BLaER1 (cell line): ENCODE data around the gene SRMS.

Source experiments
- H3K27ac ChIP-seq: shearing (Covaris generic); formaldehyde crosslinking; 2 replicates; pipeline ENCODE4 v1.8.1; 2022
- H3K27me3 ChIP-seq: shearing (Covaris generic); formaldehyde crosslinking; 2 replicates; pipeline ENCODE4 v1.8.1; 2022
- H3K36me3 ChIP-seq: shearing (Covaris generic); formaldehyde crosslinking; 2 replicates; pipeline ENCODE4 v1.8.1; 2022
- H3K4me1 ChIP-seq: shearing (Covaris generic); formaldehyde crosslinking; 2 replicates; pipeline ENCODE4 v1.8.1; 2022
- H3K4me2 ChIP-seq: shearing (Covaris generic); formaldehyde crosslinking; 2 replicates; pipeline ENCODE4 v1.8.1; 2022
- H3K4me3 ChIP-seq: shearing (Covaris generic); formaldehyde crosslinking; 2 replicates; pipeline ENCODE4 v1.8.1; 2022
- H3K9ac ChIP-seq: shearing (Covaris generic); formaldehyde crosslinking; 2 replicates; pipeline ENCODE4 v1.8.1; 2022
- H3K9me3 ChIP-seq: shearing (Covaris generic); formaldehyde crosslinking; 2 replicates; pipeline ENCODE4 v1.8.1; 2022
- H4K20me1 ChIP-seq: shearing (Covaris generic); formaldehyde crosslinking; 2 replicates; pipeline ENCODE4 v1.8.1; 2022
- Cebpa-rat ChIP-seq: shearing (Covaris generic); IDR thresholded peaks from 2 replicates; pipeline ENCODE4 v1.8.1; 2022

Gene SRMS

GRCh38 chr20:63589261-63590217, 42.0 kb upstream of the SRMS start:
- Histone ChIP-seq H3K4me2 (peak overlapping the region; percentile 96), H3K9ac (peak overlapping the region; percentile 54), H3K27ac (peak overlapping the region; percentile 85), H3K4me3 (peak overlapping the region; percentile 11; the same call in 1 of the 2 replicates), H4K20me1 (peaks cover 39% of the 10 kb centered on the region), H3K27me3 (no peaks in the 10 kb centered on the region; the same call in 1 of the 2 replicates), H3K4me1 (peaks cover 64% of the 10 kb centered on the region), H3K9me3 (no peaks in the 10 kb centered on the region), H3K36me3 (peaks cover 57% of the 10 kb centered on the region)
- TF ChIP-seq Cebpa-rat = no peak

GRCh38 chr20:63588641-63589041, 41.1 kb upstream of the SRMS start:
- H3K27me3 ChIP-seq = no peaks in the 10 kb centered on the region; the same call in 1 of the 2 replicates
- TF ChIP-seq Cebpa-rat = no peak
- peak overlapping the region; percentile 54 for H3K9ac ChIP-seq
- peak overlapping the region; percentile 16; the same call in 1 of the 2 replicates for H3K4me3 ChIP-seq
- peaks cover 39% of the 10 kb centered on the region for H4K20me1 ChIP-seq
- peaks cover 48% of the 10 kb centered on the region for H3K36me3 ChIP-seq
- peaks cover 73% of the 10 kb centered on the region for H3K4me1 ChIP-seq
- peak overlapping the region; percentile 85 for H3K27ac ChIP-seq
- H3K4me2 ChIP-seq = peak overlapping the region; percentile 96
- no peaks in the 10 kb centered on the region for H3K9me3 ChIP-seq

GRCh38 chr20:63587776-63588591, 40.4 kb upstream of the SRMS start:
- H3K9ac ChIP-seq = peak overlapping the region; percentile 67

GRCh38 chr20:63587256-63587655, 39.7 kb upstream of the SRMS start:
- Histone ChIP-seq H3K4me1 (peaks cover 73% of the 10 kb centered on the region), H3K9ac (peak overlapping the region; percentile 67; the same call in 1 of the 2 replicates)
- TF ChIP-seq Cebpa-rat = no peak

More at GRCh38 chr20:63587776-63588591, 40.4 kb upstream of the SRMS start:
- no peaks in the 10 kb centered on the region; the same call in 1 of the 2 replicates for H3K27me3 ChIP-seq
- H3K4me1 ChIP-seq = peaks cover 73% of the 10 kb centered on the region
- peak overlapping the region; percentile 34; the same call in 1 of the 2 replicates for H3K4me3 ChIP-seq
- peak overlapping the region; percentile 85 for H3K27ac ChIP-seq
- H4K20me1 ChIP-seq = peaks cover 39% of the 10 kb centered on the region
- no peaks in the 10 kb centered on the region for H3K9me3 ChIP-seq
- H3K4me2 ChIP-seq = peak overlapping the region; percentile 96
- no peak for TF ChIP-seq Cebpa-rat
- peaks cover 41% of the 10 kb centered on the region for H3K36me3 ChIP-seq

GRCh38 chr20:63586797-63587196, 39.2 kb upstream of the SRMS start:
- H4K20me1 ChIP-seq = peaks cover 39% of the 10 kb centered on the region
- H3K4me1 ChIP-seq = peaks cover 73% of the 10 kb centered on the region
- peaks cover 29% of the 10 kb centered on the region for H3K36me3 ChIP-seq
- no peaks in the 10 kb centered on the region for H3K9me3 ChIP-seq
- no peak overlapping the region for H3K4me3 ChIP-seq
- no peaks in the 10 kb centered on the region for H3K27me3 ChIP-seq
- H3K9ac ChIP-seq = no peak overlapping the region
- H3K27ac ChIP-seq = peak overlapping the region; percentile 35; the same call in 1 of the 2 replicates
- peak overlapping the region; percentile 96 for H3K4me2 ChIP-seq
- no peak for TF ChIP-seq Cebpa-rat

More at GRCh38 chr20:63587256-63587655, 39.7 kb upstream of the SRMS start:
- no peaks in the 10 kb centered on the region for H3K9me3 ChIP-seq
- peaks cover 34% of the 10 kb centered on the region for H3K36me3 ChIP-seq
- peaks cover 39% of the 10 kb centered on the region for H4K20me1 ChIP-seq
- H3K27ac ChIP-seq = peak overlapping the region; percentile 85
- H3K4me3 ChIP-seq = peak overlapping the region; percentile 34; the same call in 1 of the 2 replicates
- H3K27me3 ChIP-seq = no peaks in the 10 kb centered on the region; the same call in 1 of the 2 replicates
- peak overlapping the region; percentile 96 for H3K4me2 ChIP-seq

- Histone ChIP-seq H3K4me1 (peaks cover 76% of the 10 kb centered on the region), H3K4me2 (peak overlapping the region; percentile 71; the same call in 1 of the 2 replicates), H3K36me3 (peaks cover 20% of the 10 kb centered on the region), H3K27ac (no peak overlapping the region), H3K9me3 (no peaks in the 10 kb centered on the region), H3K9ac (no peak overlapping the region), H3K4me3 (no peak overlapping the region), H3K27me3 (no peaks in the 10 kb centered on the region), H4K20me1 (peaks cover 39% of the 10 kb centered on the region)
- TF ChIP-seq Cebpa-rat = no peak
Observed at GRCh38 chr20:63585616-63586565, 38.3 kb upstream of the SRMS start.

GRCh38 chr20:63582382-63583063, 35.0 kb upstream of the SRMS start:
- no peak overlapping the region for H3K27ac ChIP-seq
- H4K20me1 ChIP-seq = peaks cover 9% of the 10 kb centered on the region; the same call in 1 of the 2 replicates
- no peaks in the 10 kb centered on the region for H3K27me3 ChIP-seq
- no peak for TF ChIP-seq Cebpa-rat
- H3K9me3 ChIP-seq = no peaks in the 10 kb centered on the region
- H3K4me1 ChIP-seq = peaks cover 53% of the 10 kb centered on the region
- peaks cover 3% of the 10 kb centered on the region; the same call in 1 of the 2 replicates for H3K36me3 ChIP-seq
- H3K4me3 ChIP-seq = no peak overlapping the region
- no peak overlapping the region for H3K4me2 ChIP-seq
- H3K9ac ChIP-seq = no peak overlapping the region

- no peaks in the 10 kb centered on the region for H3K27me3 ChIP-seq
- no peak overlapping the region for H3K27ac ChIP-seq
- peak overlapping the region; percentile 13; the same call in 1 of the 2 replicates for H3K4me2 ChIP-seq
- no peak for TF ChIP-seq Cebpa-rat
- no peaks in the 10 kb centered on the region for H3K9me3 ChIP-seq
- H4K20me1 ChIP-seq = no peaks in the 10 kb centered on the region; the same call in 1 of the 2 replicates
- H3K4me3 ChIP-seq = no peak overlapping the region
- H3K4me1 ChIP-seq = peaks cover 37% of the 10 kb centered on the region
- H3K9ac ChIP-seq = no peak overlapping the region
- H3K36me3 ChIP-seq = no peaks in the 10 kb centered on the region
Observed at GRCh38 chr20:63580796-63581461, 33.4 kb upstream of the SRMS start.
